GM23338 (cell line): ENCODE results near the gene NKRF. TPM values are rescaled to one million over a fixed set of nuclear protein-coding genes. Genes with fewer than 3 reads are reported as not detected.
A peak's percentile ranks its signal among the peaks of the same experiment; 100 is the strongest.

Source experiments
- ATAC-seq: fragments of 200-7000 bp; cut with Tn5 transposase; 3 replicates; pipeline ENCODE4 v1.9.1; 2020
- DNase-seq: peaks from one replicate; pipeline ENCODE4 v3.0.0-alpha.2; 2015; ENCODE audit warnings: low spot score
- H2AFZ ChIP-seq: fragments of 200-600 bp; sonication (generic); 2 replicates; pipeline ENCODE4 v1.8.0; 2016; ENCODE audit warnings: antibody characterized with exemption, mild to moderate bottlenecking, moderate library complexity
- H3F3A ChIP-seq: fragments of 200-600 bp; sonication (generic); replicated peaks from 2 replicates; pipeline ENCODE4 v1.8.0; 2017; ENCODE audit warnings: antibody characterized with exemption, mixed run types, low read depth
- H3K27ac ChIP-seq: fragments of 200-600 bp; sonication (generic); 2 replicates; pipeline ENCODE4 v1.6.1; 2016; ENCODE audit warnings: low read depth
- H3K27me3 ChIP-seq: fragments of 200-600 bp; sonication (generic); 2 replicates; pipeline ENCODE4 v1.8.0; 2016; ENCODE audit warnings: mild to moderate bottlenecking, mixed run types, moderate library complexity; ENCODE audit not compliant: insufficient read depth
- H3K36me3 ChIP-seq: fragments of 200-600 bp; sonication (generic); 2 replicates; pipeline ENCODE4 v1.8.0; 2016; ENCODE audit warnings: mild to moderate bottlenecking; ENCODE audit not compliant: insufficient read depth
- H3K4me1 ChIP-seq: fragments of 200-600 bp; sonication (generic); 2 replicates; pipeline ENCODE4 v1.8.0; 2016; ENCODE audit warnings: mild to moderate bottlenecking, moderate library complexity; ENCODE audit not compliant: insufficient read depth
- H3K4me2 ChIP-seq: fragments of 200-600 bp; sonication (generic); 2 replicates; pipeline ENCODE4 v1.7.1; 2017; ENCODE audit warnings: mixed run types
- H3K4me3 ChIP-seq: fragments of 200-600 bp; sonication (generic); 2 replicates; pipeline ENCODE4 v1.6.1; 2016; ENCODE audit warnings: mixed run types
- H3K79me2 ChIP-seq: fragments of 200-600 bp; sonication (generic); replicated peaks from 2 replicates; pipeline ENCODE4 v1.8.0; 2017; ENCODE audit warnings: mild to moderate bottlenecking; ENCODE audit not compliant: insufficient read depth
- H3K9me2 ChIP-seq: fragments of 200-600 bp; sonication (generic); 2 replicates; pipeline ENCODE4 v1.8.0; 2017; ENCODE audit not compliant: insufficient read depth
- H4K20me1 ChIP-seq: fragments of 200-600 bp; sonication (generic); replicated peaks from 2 replicates; pipeline ENCODE4 v1.8.0; 2017; ENCODE audit warnings: mild to moderate bottlenecking; ENCODE audit not compliant: insufficient read depth
- H3K27ac Mint-ChIP-seq: 2 replicates; pipeline ENCODE4 v1.8.0; 2020; ENCODE audit warnings: inconsistent platforms, mild to moderate bottlenecking, moderate library complexity, mixed read lengths
- H3K27me3 Mint-ChIP-seq: 3 replicates; pipeline ENCODE4 v1.8.0; 2022; ENCODE audit warnings: low read depth, mild to moderate bottlenecking, moderate library complexity, mixed read lengths, inconsistent platforms; ENCODE audit not compliant: insufficient read depth, poor library complexity
- H3K36me3 Mint-ChIP-seq: 3 replicates; pipeline ENCODE4 v1.8.0; 2021; ENCODE audit warnings: low read depth, mild to moderate bottlenecking, inconsistent platforms, moderate library complexity, mixed read lengths
- H3K4me1 Mint-ChIP-seq: 3 replicates; pipeline ENCODE4 v1.8.0; 2020; ENCODE audit warnings: mild to moderate bottlenecking, inconsistent platforms, mixed read lengths
- H3K4me3 Mint-ChIP-seq: 3 replicates; pipeline ENCODE4 v1.8.0; 2021; ENCODE audit warnings: moderate library complexity, mild to moderate bottlenecking, inconsistent platforms, mixed read lengths
- H3K9me3 Mint-ChIP-seq: 3 replicates; pipeline ENCODE4 v1.8.0; 2020; ENCODE audit warnings: moderate library complexity, mild to moderate bottlenecking, inconsistent platforms, mixed read lengths
- CREB1 ChIP-seq: fragments of 250-450 bp; sonication (Bioruptor Pico); IDR thresholded peaks from 2 replicates; pipeline ENCODE4 v1.5.0; 2020; ENCODE audit warnings: low read depth, mild to moderate bottlenecking, moderate library complexity
- CTCF ChIP-seq, 2 experiments: fragments of 200-600 bp in 1 of 2; sonication (generic) in 1 of 2; conservative IDR thresholded peaks; 2 replicates each; pipeline versions ENCODE4 v1.5.1 to v1.6.1; 2016 to 2017; ENCODE audit warnings: antibody characterized with exemption in 2 of 2, low read depth in 2 of 2, mild to moderate bottlenecking in 2 of 2, moderate library complexity in 1 of 2
- EZH2phosphoT487 ChIP-seq: fragments of 200-600 bp; sonication (generic); IDR thresholded peaks from one replicate; pipeline ENCODE4 v1.8.1; 2018; ENCODE audit warnings: antibody characterized with exemption; ENCODE audit not compliant: unreplicated experiment
- ZNF462 ChIP-seq: fragments of 250-450 bp; sonication (Bioruptor Pico); IDR thresholded peaks from 2 replicates; pipeline ENCODE4 v1.5.0; 2020; ENCODE audit warnings: mild to moderate bottlenecking, moderate library complexity
- polyA plus RNA-seq: library from polyadenylated mRNA; unstranded; fragments of >200 nt; fragmentation: Nextera tagmentation; extraction: Ambion mirVana; gene quantifications from 2 replicates; pipeline ENCODE4 v1.2.1, GENCODE V29; 2016
- total RNA-seq: library from RNA; depleted of rRNA; stranded (reverse); fragments of >200 nt; shearing (Covaris generic); gene quantifications from 2 replicates; pipeline ENCODE4 v1.2.3, GENCODE V29; 2014

Gene NKRF
- total and polyA plus RNA-seq, 2 experiments from 2014 or later: 6.8 to 11.6 TPM

- TF ChIP-seq CTCF (conservative IDR thresholded peaks at IDR 0.05; ENCODE audit: low read depth in 2 of 2): no peak
Measured at GRCh38 chrX:119636419-119636818, 30.2 kb upstream of the NKRF start (continued).

GRCh38 chrX:119635799-119636198, 29.6 kb upstream of the NKRF start:
- H3K27me3 ChIP-seq: no peaks in the 10 kb centered on the region
- Mint-ChIP-seq H3K4me3 (peak overlapping the region; percentile 8; the same call in 1 of the 3 replicates), H3K27ac (no peak overlapping the region), H3K4me1 (peaks cover 17% of the 10 kb centered on the region), H3K27me3 (peaks cover 1% of the 10 kb centered on the region), H3K9me3 (no peaks in the 10 kb centered on the region; the same call in 2 of the 3 replicates), H3K36me3 (peaks cover 40% of the 10 kb centered on the region)
- H3F3A ChIP-seq: no peaks in the 10 kb centered on the region
- DNase-seq (peak; percentile 15), ATAC-seq (peak; percentile 80)
- H3K79me2 ChIP-seq: no peaks in the 10 kb centered on the region
- TF ChIP-seq CREB1 (no peak), EZH2phosphoT487 (no peak), ZNF462 (CRISPR knock-in tag) (0 out of 2 replicates have a peak, but pooled peaks have one; percentile 29)
- no peak overlapping the region for H3K4me3 ChIP-seq
- no peak overlapping the region; the same call in 1 of the 2 replicates for H3K4me2 ChIP-seq
- H4K20me1 ChIP-seq: no peaks in the 10 kb centered on the region
- H2AFZ ChIP-seq: no peak overlapping the region
- H3K27ac ChIP-seq: no peak overlapping the region
- no peaks in the 10 kb centered on the region; the same call in 1 of the 2 replicates for H3K36me3 ChIP-seq
- H3K9me2 ChIP-seq: no peaks in the 10 kb centered on the region
- H3K4me1 ChIP-seq: no peaks in the 10 kb centered on the region
